HCT116 (cell line): ENCODE data around the gene SLC50A1. TPM values are rescaled to one million over a fixed set of nuclear protein-coding genes. Genes with fewer than 3 reads are reported as not detected.

Source experiments
- ATAC-seq: fragments of 200-7000 bp; cut with Tn5 transposase; 2 replicates; pipeline ENCODE4 v1.9.1; 2020; ENCODE audit warnings: mild to moderate bottlenecking, moderate library complexity
- BruUV-seq: library from RNA; stranded (reverse); fragments of 400-500 nt; replicated peaks from 2 replicates; lab custom pipeline; 2021; lab: Mats Ljungman, UMichigan
- CTCF ChIA-PET: fragments of 300-600 bp; sonication (Branson Sonifier 250); formaldehyde crosslinking; loops from one replicate; lab custom pipeline; 2021; ENCODE audit warnings: antibody characterized with exemption; lab: Charles Lee
- POLR2A ChIA-PET: fragments of 300-600, 350-600 bp; sonication (Branson Sonifier 250); formaldehyde crosslinking; loops from one replicate; lab custom pipeline; 2021; ENCODE audit warnings: antibody characterized with exemption; lab: Charles Lee
- RAD21 ChIA-PET, 2 experiments: fragments of 300-600 bp; sonication (Branson Sonifier 250); formaldehyde crosslinking; loops; one replicate each; lab custom pipeline; 2023; ENCODE audit warnings: low total read pairs in 2 of 2; ENCODE audit not compliant: uncharacterized antibody in 2 of 2, unreplicated experiment in 2 of 2, low non-redundant PET in 1 of 2; lab: Charles Lee
- DNase-seq: peaks from one replicate; pipeline ENCODE4 v3.0.0-alpha.2; 2010; ENCODE audit warnings: low read depth, low spot score
- H2AFZ ChIP-seq: fragments of 200-600 bp; shearing (Covaris generic), sonication (generic); 2 replicates; pipeline ENCODE4 v1.6.1; 2017; ENCODE audit warnings: low read depth, mixed run types, mixed read lengths, antibody characterized with exemption, low read length; ENCODE audit not compliant: poor library complexity, severe bottlenecking
- H3K27ac ChIP-seq: 2 replicates; pipeline ENCODE4 v1.5.1; 2012; ENCODE audit warnings: low read depth, low read length
- H3K27me3 ChIP-seq: fragments of 200-600 bp; sonication (generic); 2 replicates; pipeline ENCODE4 v1.6.1; 2016; ENCODE audit warnings: mixed run types, low read length, mixed read lengths; ENCODE audit not compliant: insufficient read depth
- H3K36me3 ChIP-seq, 2 experiments: fragments of 200-500 bp in 1 of 2; fragments of 200-600 bp in 1 of 2; sonication (Bioruptor generic) in 1 of 2; sonication (generic) in 1 of 2; 2 replicates each; pipeline versions ENCODE4 v1.5.1 to v1.6.1; 2014 to 2016; ENCODE audit warnings: low read length in 2 of 2, inconsistent platforms in 1 of 2, mixed read lengths in 1 of 2, mixed run types in 1 of 2; ENCODE audit not compliant: insufficient read depth in 2 of 2, control insufficient read depth in 1 of 2
- H3K4me1 ChIP-seq, 2 experiments: fragments of 200-600 bp in 1 of 2; sonication (generic) in 1 of 2; 2 replicates each; pipeline versions ENCODE4 v1.5.1 to v1.6.1; 2012 to 2017; ENCODE audit warnings: low read length in 2 of 2, inconsistent platforms in 1 of 2, mild to moderate bottlenecking in 1 of 2, mixed read lengths in 1 of 2, mixed run types in 1 of 2, moderate library complexity in 1 of 2; ENCODE audit not compliant: insufficient read depth in 2 of 2, control insufficient read depth in 1 of 2
- H3K4me2 ChIP-seq: fragments of 200-600 bp; sonication (generic); 2 replicates; pipeline ENCODE4 v1.6.1; 2017; ENCODE audit warnings: mixed run types, low read length, mixed read lengths
- H3K4me3 ChIP-seq, 2 experiments: fragments of 200-600 bp in 1 of 2; sonication (generic) in 1 of 2; replicated peaks in 1 of 2; 2 replicates each; pipeline ENCODE4 v1.5.1; 2011 to 2016; ENCODE audit warnings: low read length in 2 of 2, control low read depth in 1 of 2, low read depth in 1 of 2, mild to moderate bottlenecking in 1 of 2, mixed read lengths in 1 of 2, mixed run types in 1 of 2
- H3K79me2 ChIP-seq: fragments of 200-600 bp; sonication (generic); 2 replicates; pipeline ENCODE4 v1.6.1; 2017; ENCODE audit warnings: mild to moderate bottlenecking, mixed run types, low read length, moderate library complexity, mixed read lengths; ENCODE audit not compliant: insufficient read depth
- H3K9ac ChIP-seq: fragments of 200-600 bp; sonication (generic); 2 replicates; pipeline ENCODE4 v1.6.1; 2016; ENCODE audit warnings: low read length, mixed read lengths
- H3K9me2 ChIP-seq: fragments of 200-600 bp; sonication (generic), shearing (Covaris generic); 2 replicates; pipeline ENCODE4 v1.6.1; 2017; ENCODE audit warnings: mixed run types, mild to moderate bottlenecking, moderate library complexity; ENCODE audit not compliant: insufficient read depth
- H3K9me3 ChIP-seq, 2 experiments: fragments of 200-500 bp in 1 of 2; fragments of 200-600 bp in 1 of 2; sonication (Bioruptor generic) in 1 of 2; sonication (generic) in 1 of 2; 2 replicates each; pipeline ENCODE4 v1.6.1; 2014 to 2017; ENCODE audit warnings: low read length in 2 of 2, mixed read lengths in 2 of 2, inconsistent platforms in 1 of 2, low read depth in 1 of 2, mild to moderate bottlenecking in 1 of 2, mixed run types in 1 of 2, moderate library complexity in 1 of 2; ENCODE audit not compliant: control insufficient read depth in 1 of 2, insufficient read depth in 1 of 2
- H4K20me1 ChIP-seq: fragments of 200-600 bp; sonication (generic), shearing (Covaris generic); 2 replicates; pipeline ENCODE4 v1.6.1; 2017; ENCODE audit warnings: mixed run types, mild to moderate bottlenecking, moderate library complexity; ENCODE audit not compliant: insufficient read depth
- ATF3 ChIP-seq: IDR thresholded peaks from 2 replicates; pipeline ENCODE4 v1.6.1; 2012
- CBX3 ChIP-seq: IDR thresholded peaks from 2 replicates; pipeline ENCODE4 v1.6.1; 2012; ENCODE audit warnings: low read depth
- CEBPB ChIP-seq: IDR thresholded peaks from 2 replicates; pipeline ENCODE4 v1.6.1; 2012; ENCODE audit warnings: low read depth
- EGR1 ChIP-seq: IDR thresholded peaks from 2 replicates; pipeline ENCODE4 v1.6.1; 2012; ENCODE audit warnings: low read depth
- ELF1 ChIP-seq: IDR thresholded peaks from 2 replicates; pipeline ENCODE4 v1.6.1; 2012; ENCODE audit warnings: low read depth, borderline replicate concordance
- EZH2 ChIP-seq: fragments of 200-600 bp; sonication (generic); IDR thresholded peaks from 2 replicates; pipeline ENCODE4 v1.6.1; 2017; ENCODE audit warnings: antibody characterized with exemption, mixed run types
- FOSL1 ChIP-seq: IDR thresholded peaks from 2 replicates; pipeline ENCODE4 v1.6.1; 2012; ENCODE audit warnings: low read depth
- JUND ChIP-seq: IDR thresholded peaks from 2 replicates; pipeline ENCODE4 v1.6.1; 2012
- POLR2A ChIP-seq: IDR thresholded peaks from 2 replicates; pipeline ENCODE4 v1.7.0; 2011; ENCODE audit warnings: borderline replicate concordance; ENCODE audit not compliant: insufficient read depth, insufficient read length; ENCODE audit errors: extremely low read depth
- POLR2AphosphoS5 ChIP-seq: IDR thresholded peaks from 2 replicates; pipeline ENCODE4 v1.6.1; 2011; ENCODE audit warnings: mild to moderate bottlenecking, low read depth, low read length, moderate library complexity
- RAD21 ChIP-seq: IDR thresholded peaks from 2 replicates; pipeline ENCODE4 v1.6.1; 2012; ENCODE audit warnings: low read depth, mild to moderate bottlenecking
- REST ChIP-seq: IDR thresholded peaks from 2 replicates; pipeline ENCODE4 v1.6.1; 2012; ENCODE audit warnings: low read depth
- SP1 ChIP-seq: IDR thresholded peaks from 2 replicates; pipeline ENCODE4 v1.6.1; 2012; ENCODE audit warnings: low read depth
- SRF ChIP-seq: IDR thresholded peaks from 2 replicates; pipeline ENCODE4 v1.6.1; 2012; ENCODE audit warnings: low read depth
- YY1 ChIP-seq: IDR thresholded peaks from 2 replicates; pipeline ENCODE4 v1.6.1; 2011; ENCODE audit warnings: low read length, low read depth, moderate library complexity, mild to moderate bottlenecking; ENCODE audit not compliant: insufficient replicate concordance; ENCODE audit errors: extremely low read depth
- ZBTB33 ChIP-seq: IDR thresholded peaks from 2 replicates; pipeline ENCODE4 v1.6.1; 2011; ENCODE audit warnings: mild to moderate bottlenecking, low read length, moderate library complexity; ENCODE audit not compliant: insufficient replicate concordance; ENCODE audit errors: extremely low read depth
- intact Hi-C: fragments of 100-400 bp; cut with micrococcal nuclease; formaldehyde crosslinking; loops from 2 replicates; pipeline ENCODE4 v1.10.0; 2022
- total RNA-seq: library from RNA; stranded (reverse); gene quantifications from one replicate; pipeline ENCODE4 v1.2.1, GENCODE V29; 2021; ENCODE audit not compliant: unreplicated experiment
- TF ChIP-seq, protein P1 (sequence below), 3 experiments: fragments of 200-600 bp in 1 of 3; sonication (generic) in 1 of 3; IDR thresholded peaks in 2 of 3; conservative IDR thresholded peaks in 1 of 3; 2 replicates each; pipeline ENCODE4 v1.5.1; 2012 to 2017; ENCODE audit warnings: low read depth in 2 of 3, low read length in 2 of 3, antibody characterized with exemption in 1 of 3, borderline replicate concordance in 1 of 3, control low read depth in 1 of 3, mild to moderate bottlenecking in 1 of 3, mixed read lengths in 1 of 3, mixed run types in 1 of 3, moderate library complexity in 1 of 3; ENCODE audit not compliant: insufficient read depth in 1 of 3
- TF ChIP-seq, protein P2 (sequence below): IDR thresholded peaks from 2 replicates; pipeline ENCODE4 v1.6.1; 2012

Gene SLC50A1
- total RNA-seq, 1 experiment from 2014 or later: 49.9 TPM

DNA sequence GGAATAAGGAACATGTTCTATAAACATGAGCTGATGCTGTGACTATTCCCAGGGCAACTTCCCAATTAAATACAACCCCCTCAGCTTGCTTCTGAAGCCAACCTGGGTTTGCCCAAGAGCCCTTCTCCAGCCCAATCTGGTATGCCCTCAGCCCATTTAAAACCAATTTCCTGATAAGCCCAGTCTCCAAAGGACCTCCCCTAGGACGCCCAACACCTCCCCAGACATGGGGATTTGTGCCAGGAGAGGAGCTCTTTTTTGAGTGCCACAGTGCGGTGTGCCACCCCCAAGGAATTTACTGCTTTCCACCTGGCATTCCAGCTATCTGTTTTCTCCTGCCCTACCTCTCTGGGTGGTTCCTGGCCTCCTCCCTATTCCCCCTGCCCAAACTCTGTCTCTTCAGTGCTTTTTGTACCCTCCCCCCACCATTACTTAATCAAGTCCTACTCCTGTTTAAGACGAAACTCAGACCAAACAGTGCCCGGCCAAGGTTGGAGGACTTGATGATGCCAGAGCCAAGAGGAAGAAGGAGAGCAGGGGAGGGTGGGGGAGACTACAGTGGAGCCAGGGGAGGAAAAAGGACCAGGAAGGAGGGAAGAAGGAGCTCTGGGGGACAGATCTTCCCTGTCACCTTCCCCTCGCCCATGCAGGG is 19.4 kb upstream of the SLC50A1 start:
- POLR2A ChIA-PET: no interaction called here

More for the DNA sequence above, 19.4 kb upstream of the SLC50A1 start:
- Histone ChIP-seq H3K4me2 (no peak overlapping the region), H2AFZ (no peak overlapping the region), H3K79me2 (no peaks in the 10 kb centered on the region), H3K27ac (no peak overlapping the region), H3K9me2 (no peaks in the 10 kb centered on the region), H3K9ac (no peak overlapping the region), H3K9me3 (no peaks in the 10 kb centered on the region), H3K4me3 (no peak overlapping the region), H3K36me3 (no peaks in the 10 kb centered on the region), H3K4me1 (peaks cover 0 to 3% of the 10 kb centered on the region in 2 experiments; a peak in 1 of 4 replicates), H3K27me3 (peaks cover 6% of the 10 kb centered on the region; the same call in 1 of the 2 replicates), H4K20me1 (no peaks in the 10 kb centered on the region)
- TF ChIP-seq FOSL1: no peak
- TF ChIP-seq POLR2A: no peak
- no peak for TF ChIP-seq SRF
- TF ChIP-seq, protein P1, sequence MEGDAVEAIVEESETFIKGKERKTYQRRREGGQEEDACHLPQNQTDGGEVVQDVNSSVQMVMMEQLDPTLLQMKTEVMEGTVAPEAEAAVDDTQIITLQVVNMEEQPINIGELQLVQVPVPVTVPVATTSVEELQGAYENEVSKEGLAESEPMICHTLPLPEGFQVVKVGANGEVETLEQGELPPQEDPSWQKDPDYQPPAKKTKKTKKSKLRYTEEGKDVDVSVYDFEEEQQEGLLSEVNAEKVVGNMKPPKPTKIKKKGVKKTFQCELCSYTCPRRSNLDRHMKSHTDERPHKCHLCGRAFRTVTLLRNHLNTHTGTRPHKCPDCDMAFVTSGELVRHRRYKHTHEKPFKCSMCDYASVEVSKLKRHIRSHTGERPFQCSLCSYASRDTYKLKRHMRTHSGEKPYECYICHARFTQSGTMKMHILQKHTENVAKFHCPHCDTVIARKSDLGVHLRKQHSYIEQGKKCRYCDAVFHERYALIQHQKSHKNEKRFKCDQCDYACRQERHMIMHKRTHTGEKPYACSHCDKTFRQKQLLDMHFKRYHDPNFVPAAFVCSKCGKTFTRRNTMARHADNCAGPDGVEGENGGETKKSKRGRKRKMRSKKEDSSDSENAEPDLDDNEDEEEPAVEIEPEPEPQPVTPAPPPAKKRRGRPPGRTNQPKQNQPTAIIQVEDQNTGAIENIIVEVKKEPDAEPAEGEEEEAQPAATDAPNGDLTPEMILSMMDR (IDR thresholded peaks at IDR 0.05 in 2 of 3, conservative IDR thresholded peaks at IDR 0.05 in 1 of 3; ENCODE audit: borderline replicate concordance in 1 of 3, insufficient read depth in 1 of 3, low read depth in 2 of 3, low read length in 2 of 3): no peak
- TF ChIP-seq ELF1: no peak
- no peak for TF ChIP-seq RAD21
- no peak for TF ChIP-seq EGR1
- TF ChIP-seq CEBPB: no peak
- no peak for TF ChIP-seq POLR2AphosphoS5
- TF ChIP-seq JUND: no peak
- no peak for TF ChIP-seq REST
- TF ChIP-seq CBX3: no peak
- TF ChIP-seq SP1: no peak
- TF ChIP-seq EZH2: no peak
- no peak for TF ChIP-seq YY1
- no peak for TF ChIP-seq ATF3
- TF ChIP-seq, protein P2, sequence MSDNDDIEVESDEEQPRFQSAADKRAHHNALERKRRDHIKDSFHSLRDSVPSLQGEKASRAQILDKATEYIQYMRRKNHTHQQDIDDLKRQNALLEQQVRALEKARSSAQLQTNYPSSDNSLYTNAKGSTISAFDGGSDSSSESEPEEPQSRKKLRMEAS: no peak
- no peak for TF ChIP-seq ZBTB33
- RAD21 ChIA-PET: no interaction called here
- no peak for DNase-seq
- CTCF ChIA-PET: interaction anchor here (0.9 to 1.4 kb wide), 3 partner anchors 25 to 57 kb away, joined by 3 to 7 read pairs (median 4); partner anchors contain the start of gene KRTCAP2
- BruUV-seq: no TSS peak
- no peak for ATAC-seq
- intact Hi-C loops: no loop called here
